Fibroblast of lung (primary cell): Measurements from ENCODE around the gene KCNJ12.
"Not testable (repeated sequence)": the region's sequence is repeated elsewhere in the genome, so short reads cannot be mapped to it uniquely, and the experiment has no call there.

Source experiments
- CTCF ChIP-seq, 2 donors: IDR thresholded peaks in 1 of 2; conservative IDR thresholded peaks in 1 of 2; 1 replicate in 1 of 2; 2 replicates in 1 of 2; pipeline ENCODE4 v1.5.1; 2011 to 2012; ENCODE audit warnings: low read length in 2 of 2, control low read depth in 1 of 2, inconsistent platforms in 1 of 2, low read depth in 1 of 2, mild to moderate bottlenecking in 1 of 2
- EZH2 ChIP-seq: IDR thresholded peaks from 2 replicates; pipeline ENCODE4 v1.5.1; 2012; ENCODE audit warnings: low read length, control low read depth, mild to moderate bottlenecking; ENCODE audit errors: missing control alignments

- TF ChIP-seq CTCF (conservative IDR thresholded peaks at IDR 0.05 in 1 of 2, IDR thresholded peaks at IDR 0.05 in 1 of 2; ENCODE audit: low read depth in 1 of 2, low read length in 2 of 2); EZH2: not testable (repeated sequence)
Measured at GRCh38 chr17:21416471-21416981, 40.4 kb downstream of the KCNJ12 start.
